ENCODE results near the gene HSPD1. TPM values are rescaled to one million over a fixed set of nuclear protein-coding genes. Genes with fewer than 3 reads are reported as not detected.

HSPD1 gene
- polyA plus RNA-seq, 1 experiment: 283 TPM

DNA sequence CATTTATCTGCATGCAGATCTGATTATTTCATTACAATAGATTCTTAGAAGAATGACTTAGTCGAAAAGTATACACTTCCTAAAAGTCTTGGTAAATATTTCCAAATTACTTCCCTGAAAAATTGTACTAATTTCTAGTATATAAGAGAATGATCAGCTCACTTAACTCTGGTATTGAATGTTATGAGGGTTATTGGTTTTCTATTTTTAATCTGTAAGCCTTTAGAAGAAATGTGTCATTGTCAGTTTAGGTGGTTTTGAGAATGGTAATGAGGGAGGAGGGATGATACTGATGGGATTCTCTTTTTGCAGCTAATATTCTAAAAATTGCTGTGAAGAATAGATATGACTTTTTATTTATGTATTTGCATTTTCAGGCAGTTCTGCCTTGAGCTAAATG is 40.1 kb upstream of the HSPD1 start:
- Histone ChIP-seq H3K4me3 (ENCODE audit: low read depth, low read length) (no peak overlapping the region), H3K9me3 (ENCODE audit: control insufficient read depth, insufficient read depth, low read length) (no peaks in the 10 kb centered on the region), H3K27me3 (ENCODE audit: control insufficient read depth, insufficient read depth, low read length) (no peaks in the 10 kb centered on the region), H3K27ac (ENCODE audit: low read depth, low read length) (no peak overlapping the region)
- CTCF ChIA-PET: interaction anchor here (0.5 to 0.7 kb wide), 2 partner anchors 56 to 297 kb away, joined by 3 to 4 read pairs; no protein-coding TSS in a partner anchor
- TF ChIP-seq, protein P1, sequence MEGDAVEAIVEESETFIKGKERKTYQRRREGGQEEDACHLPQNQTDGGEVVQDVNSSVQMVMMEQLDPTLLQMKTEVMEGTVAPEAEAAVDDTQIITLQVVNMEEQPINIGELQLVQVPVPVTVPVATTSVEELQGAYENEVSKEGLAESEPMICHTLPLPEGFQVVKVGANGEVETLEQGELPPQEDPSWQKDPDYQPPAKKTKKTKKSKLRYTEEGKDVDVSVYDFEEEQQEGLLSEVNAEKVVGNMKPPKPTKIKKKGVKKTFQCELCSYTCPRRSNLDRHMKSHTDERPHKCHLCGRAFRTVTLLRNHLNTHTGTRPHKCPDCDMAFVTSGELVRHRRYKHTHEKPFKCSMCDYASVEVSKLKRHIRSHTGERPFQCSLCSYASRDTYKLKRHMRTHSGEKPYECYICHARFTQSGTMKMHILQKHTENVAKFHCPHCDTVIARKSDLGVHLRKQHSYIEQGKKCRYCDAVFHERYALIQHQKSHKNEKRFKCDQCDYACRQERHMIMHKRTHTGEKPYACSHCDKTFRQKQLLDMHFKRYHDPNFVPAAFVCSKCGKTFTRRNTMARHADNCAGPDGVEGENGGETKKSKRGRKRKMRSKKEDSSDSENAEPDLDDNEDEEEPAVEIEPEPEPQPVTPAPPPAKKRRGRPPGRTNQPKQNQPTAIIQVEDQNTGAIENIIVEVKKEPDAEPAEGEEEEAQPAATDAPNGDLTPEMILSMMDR (IDR thresholded peaks at IDR 0.05; ENCODE audit: low read depth, low read length): no peak
- no peak for DNase-seq (ENCODE audit: low read depth, low spot score)
- POLR2A ChIA-PET: no interaction called here

DNA sequence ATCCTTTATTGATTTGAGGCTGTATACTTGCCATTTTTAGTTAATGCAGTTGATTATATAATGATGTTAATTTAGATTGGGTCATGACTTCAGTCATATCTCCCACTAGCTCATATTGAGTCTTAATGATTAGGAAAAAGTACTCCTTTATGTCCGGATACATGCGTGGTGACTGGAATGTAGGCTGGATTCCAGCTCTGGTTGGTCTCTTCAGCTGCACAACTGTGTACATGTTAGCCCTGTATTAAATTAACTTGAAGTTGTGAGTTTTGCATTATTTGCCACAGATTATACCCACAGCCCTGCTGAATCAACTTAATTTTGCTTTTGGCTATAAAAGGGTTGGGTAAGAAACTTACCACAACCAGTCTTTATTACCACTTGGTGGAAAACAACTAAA is 38.8 kb upstream of the HSPD1 start:
- POLR2A ChIA-PET: no interaction called here
- DNase-seq (ENCODE audit: low read depth, low spot score): no peak
- CTCF ChIA-PET: interaction anchor here (0.7 kb wide), 1 partner anchor 15 kb away, joined by 4 read pairs; no protein-coding TSS in a partner anchor
- H3K4me3 ChIP-seq (ENCODE audit: low read depth, low read length): no peak overlapping the region
- TF ChIP-seq, protein P1 (IDR thresholded peaks at IDR 0.05; ENCODE audit: low read depth, low read length): no peak
- H3K9me3 ChIP-seq (ENCODE audit: control insufficient read depth, insufficient read depth, low read length): no peaks in the 10 kb centered on the region
- H3K27me3 ChIP-seq (ENCODE audit: control insufficient read depth, insufficient read depth, low read length): no peaks in the 10 kb centered on the region
- no peak overlapping the region for H3K27ac ChIP-seq (ENCODE audit: low read depth, low read length)

DNA sequence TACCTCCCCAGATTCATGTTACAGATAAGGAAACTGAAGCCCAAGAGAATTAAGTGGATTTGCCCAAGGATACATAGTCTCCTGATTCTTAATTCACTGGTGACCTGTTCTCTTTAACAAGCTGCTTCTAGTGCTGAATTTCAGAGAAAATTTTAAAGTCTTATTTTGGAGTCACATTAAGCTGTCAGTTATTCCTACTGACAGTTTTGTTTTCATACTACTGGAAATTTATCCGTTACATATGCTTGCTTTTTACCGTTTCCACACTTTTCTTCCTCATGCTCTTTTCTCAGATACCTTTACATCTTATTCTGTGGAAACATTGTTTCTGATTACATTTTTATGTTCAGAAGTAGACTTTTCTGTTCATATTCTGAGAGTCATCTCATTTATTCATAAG is 17.5 kb upstream of the HSPD1 start:
- Histone ChIP-seq H3K9me3 (ENCODE audit: control insufficient read depth, insufficient read depth, low read length) (no peaks in the 10 kb centered on the region), H3K27me3 (ENCODE audit: control insufficient read depth, insufficient read depth, low read length) (no peaks in the 10 kb centered on the region), H3K27ac (ENCODE audit: low read depth, low read length) (no peak overlapping the region), H3K4me3 (ENCODE audit: low read depth, low read length) (peak overlapping the region; percentile 84)
- CTCF ChIA-PET: no interaction called here
- TF ChIP-seq, protein P1 (IDR thresholded peaks at IDR 0.05; ENCODE audit: low read depth, low read length): no peak
- POLR2A ChIA-PET: interaction anchor here (1.1 to 3.3 kb wide), 2 partner anchors 18 to 195 kb away, joined by 3 to 47 read pairs; partner anchors contain the start of genes HSPD1 and HSPE1
- DNase-seq (ENCODE audit: low read depth, low spot score): no peak

DNA sequence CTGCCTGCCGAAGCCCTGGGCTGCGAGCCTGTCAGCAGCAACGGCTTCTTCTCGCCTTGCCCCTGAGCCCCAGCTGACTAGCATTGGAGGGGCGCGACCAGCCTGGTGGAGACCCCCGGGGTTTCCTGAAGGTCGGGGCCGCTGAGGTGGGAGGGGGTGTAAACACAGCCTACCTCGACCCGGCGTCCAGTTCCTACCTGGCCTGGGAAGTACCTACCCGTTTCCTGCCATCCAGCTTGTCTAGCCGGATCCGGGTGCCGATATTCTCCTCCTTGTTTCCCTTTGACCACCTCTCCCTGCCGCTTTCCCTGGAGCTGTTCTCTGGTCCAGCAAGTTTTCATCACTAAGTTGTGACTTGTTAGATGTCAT is 16.7 kb upstream of the HSPD1 start:
- POLR2A ChIA-PET: interaction anchor here (0.6 to 3.3 kb wide), 7 partner anchors 10 to 196 kb away, joined by 3 to 47 read pairs (median 4); partner anchors contain the start of genes COQ10B, HSPD1, HSPE1 and SF3B1
- CTCF ChIA-PET: interaction anchor here (1.0 kb wide), 1 partner anchor 14 kb away, joined by 3 read pairs; no protein-coding TSS in a partner anchor
- H3K27me3 ChIP-seq (ENCODE audit: control insufficient read depth, insufficient read depth, low read length): no peaks in the 10 kb centered on the region
- peak overlapping the region; percentile 84 for H3K4me3 ChIP-seq (ENCODE audit: low read depth, low read length)
- peak overlapping the region; percentile 31 for H3K27ac ChIP-seq (ENCODE audit: low read depth, low read length)
- DNase-seq (ENCODE audit: low read depth, low spot score): no peak
- TF ChIP-seq, protein P1 (IDR thresholded peaks at IDR 0.05; ENCODE audit: low read depth, low read length): no peak
- H3K9me3 ChIP-seq (ENCODE audit: control insufficient read depth, insufficient read depth, low read length): no peaks in the 10 kb centered on the region

DNA sequence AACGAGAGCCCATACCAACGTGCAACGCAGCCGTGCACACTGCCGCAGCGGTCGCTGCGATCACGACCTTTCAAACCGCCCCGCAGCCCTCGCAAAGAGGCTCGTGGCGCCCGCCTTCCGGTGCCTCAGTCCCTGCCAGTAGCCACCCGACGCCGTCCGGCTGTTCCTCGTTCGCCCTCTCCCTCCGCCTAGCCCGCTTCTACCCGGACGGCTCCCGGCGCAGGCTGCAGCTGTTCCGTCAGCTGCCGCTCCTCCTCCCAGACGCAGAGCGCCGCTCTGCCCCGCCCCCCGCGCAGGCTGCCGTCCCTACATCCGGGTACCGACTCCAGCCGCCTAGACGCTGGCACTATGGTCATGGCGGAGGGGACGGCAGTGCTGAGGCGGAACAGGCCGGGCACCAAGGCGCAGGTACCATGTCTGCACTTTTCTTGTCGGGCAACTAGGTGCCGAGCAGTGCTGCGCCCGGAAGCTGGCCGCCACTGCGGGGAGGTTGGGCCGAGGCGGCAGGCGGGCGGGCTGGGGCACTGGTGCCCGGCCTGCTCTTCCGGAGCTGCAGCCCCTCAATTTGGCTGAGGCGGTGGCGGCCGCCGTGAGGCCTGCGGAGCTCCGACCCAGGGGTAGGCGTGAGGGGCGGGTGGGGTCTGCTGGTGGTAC is 16.2 kb upstream of the HSPD1 start, which contains the start of gene MOB4:
TSS of gene MOB4 (plus strand) at position 328 of the 654 bp plus-strand sequence. CDS start at position 349, 21 bp downstream.
- peak within 1 kb of the TSS; percentile 84 for H3K4me3 ChIP-seq (ENCODE audit: low read depth, low read length)
- no peaks in the 10 kb centered on the region for H3K9me3 ChIP-seq (ENCODE audit: control insufficient read depth, insufficient read depth, low read length)
- peak within 1 kb of the TSS; percentile 73 for H3K27ac ChIP-seq (ENCODE audit: low read depth, low read length)
- TF ChIP-seq, protein P1 (IDR thresholded peaks at IDR 0.05; ENCODE audit: low read depth, low read length): no peak
- DNase-seq (ENCODE audit: low read depth, low spot score): peak; percentile 86
- CTCF ChIA-PET: interaction anchor here (1.0 kb wide), 1 partner anchor 14 kb away, joined by 3 read pairs; no protein-coding TSS in a partner anchor
- POLR2A ChIA-PET: interaction anchor here (0.6 to 3.3 kb wide), 9 partner anchors 9 to 196 kb away, joined by 3 to 47 read pairs (median 4); partner anchors contain the start of genes COQ10B, HSPD1, HSPE1 and MARS2
- no peaks in the 10 kb centered on the region for H3K27me3 ChIP-seq (ENCODE audit: control insufficient read depth, insufficient read depth, low read length)

Measured in AG04450 (cell line).